K562 (cell line): ENCODE measurements around the gene QSOX2. TPM values are rescaled to one million over a fixed set of nuclear protein-coding genes. Genes with fewer than 3 reads are reported as not detected.

Experiments
- BHLHE40 ChIP-seq: IDR thresholded peaks from 2 replicates; pipeline ENCODE4 v1.6.1; 2011; ENCODE audit warnings: low read length, improper control_type of control experiment
- EGR1 ChIP-seq: fragments of 450-650 bp; conservative IDR thresholded peaks from 2 replicates; pipeline ENCODE4 v1.6.1; 2017; ENCODE audit warnings: mild to moderate bottlenecking
- XRCC4 ChIP-seq: IDR thresholded peaks from one replicate; pipeline ENCODE4 v1.6.1; 2011; ENCODE audit not compliant: insufficient read depth, insufficient read length; ENCODE audit errors: extremely low read depth
- ZNF217 ChIP-seq: sonication (generic); formaldehyde crosslinking; IDR thresholded peaks from 2 replicates; pipeline ENCODE4 v1.8.0; 2022; ENCODE audit warnings: mild to moderate bottlenecking, missing genetic modification reagents
- ZNF232 ChIP-seq: sonication (generic); formaldehyde crosslinking; IDR thresholded peaks from 2 replicates; pipeline ENCODE4 v1.8.0; 2022; ENCODE audit warnings: mild to moderate bottlenecking, missing genetic modification reagents
- ZNF407 ChIP-seq: fragments of 450-650 bp; IDR thresholded peaks from 2 replicates; pipeline ENCODE4 v1.6.1; 2016; ENCODE audit warnings: low read depth
- polyA plus RNA-seq, 8 experiments: library from polyadenylated mRNA; depleted of rRNA in 4 of 8; stranded (reverse) in 5 of 8; unstranded in 3 of 8; fragments of >200 nt; fragmentation: Nextera tagmentation in 2 of 8; fragmentation: Illumina TruSeq in 1 of 8; extraction: Ambion mirVana in 2 of 8; extraction: Trizol in 1 of 8; gene quantifications; 2 replicates each; pipeline versions ENCODE4 v1.2.1 to v1.2.3, GENCODE V29; 2011 to 2014; ENCODE audit warnings: inconsistent platforms in 1 of 8, missing spikeins in 1 of 8
- total RNA-seq, 7 experiments: library from RNA; depleted of rRNA in 6 of 7; stranded (reverse); fragments of >200 nt in 6 of 7; fragmentation: Illumina TruSeq in 2 of 7; extraction: Trizol in 2 of 7; gene quantifications; 2 replicates each; pipeline versions ENCODE4 v1.2.1 to v1.2.3, GENCODE V29; 2011 to 2021; ENCODE audit warnings: low replicate concordance in 1 of 7

Gene QSOX2
- total and polyA plus RNA-seq, 9 of the 15 experiments (the other 6 are each of a cell fraction or from before 2014, with no cell fraction given) = 0.51 to 23.7 (median 12.7) TPM

GRCh38 chr9:136274786-136275654 is 29.4 kb upstream of the QSOX2 start (continued):
- TF ChIP-seq ZNF407 (no peak), BHLHE40 (peak; percentile 12; the same call in 1 of the 2 replicates), EGR1 (peak; percentile 41; the same call in 1 of the 2 replicates), ZNF217 (CRISPR knock-in tag) (no peak), XRCC4 (no peak), ZNF232 (CRISPR knock-in tag) (no peak)
